GM12892 (cell line): ENCODE data around the gene SLC47A2.

Source experiments
- POLR2AphosphoS5 ChIP-seq: IDR thresholded peaks from 2 replicates; pipeline ENCODE4 v1.6.1; 2011; ENCODE audit warnings: low read depth, low read length, control low read depth
- TAF1 ChIP-seq: IDR thresholded peaks from 2 replicates; pipeline ENCODE4 v1.6.1; 2011; ENCODE audit warnings: low read depth, mild to moderate bottlenecking, control low read depth, low read length, borderline replicate concordance

DNA sequence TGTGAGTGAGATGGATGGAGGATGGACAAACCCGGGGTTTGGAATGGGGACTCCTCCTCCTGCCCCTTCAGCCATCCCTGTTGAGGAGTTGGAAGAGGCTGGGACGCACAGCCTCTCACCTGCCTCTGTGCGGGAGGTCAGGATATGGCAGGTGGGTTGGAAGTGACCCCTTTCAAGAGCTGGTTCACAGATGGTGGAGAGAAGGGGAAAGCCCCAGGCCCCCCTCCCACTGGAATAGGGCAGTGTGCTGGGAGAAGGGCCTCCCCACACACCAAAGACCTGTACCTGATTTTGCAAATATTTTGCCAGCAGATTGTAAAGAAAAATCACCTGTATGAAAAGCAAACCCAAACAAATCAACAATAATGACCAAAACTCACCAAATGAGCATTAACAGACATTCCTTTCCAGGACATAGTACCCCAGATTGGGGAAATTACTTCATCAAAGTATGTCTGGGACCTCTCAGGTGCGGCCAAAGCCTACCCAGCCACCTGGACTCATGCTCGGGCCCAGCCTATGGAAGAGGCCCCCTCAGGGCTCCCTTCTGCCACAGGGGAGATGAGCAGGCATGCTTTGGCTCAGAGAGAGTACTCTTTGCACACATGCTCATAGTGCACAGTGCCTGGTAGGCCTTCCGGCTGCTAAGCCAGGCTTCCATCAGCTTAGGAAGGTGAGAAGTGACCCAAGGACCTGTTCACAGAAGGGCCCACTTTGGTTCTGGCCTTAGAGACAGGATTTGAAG lies 7.8 kb downstream of the SLC47A2 start:
- no peak for TF ChIP-seq POLR2AphosphoS5
- TF ChIP-seq TAF1 = no peak
